ENCODE measurements around the gene ALOX5.
"Not testable (repeated sequence)": the region's sequence is repeated elsewhere in the genome, so short reads cannot be mapped to it uniquely, and the experiment has no call there.

Gene ALOX5

DNA sequence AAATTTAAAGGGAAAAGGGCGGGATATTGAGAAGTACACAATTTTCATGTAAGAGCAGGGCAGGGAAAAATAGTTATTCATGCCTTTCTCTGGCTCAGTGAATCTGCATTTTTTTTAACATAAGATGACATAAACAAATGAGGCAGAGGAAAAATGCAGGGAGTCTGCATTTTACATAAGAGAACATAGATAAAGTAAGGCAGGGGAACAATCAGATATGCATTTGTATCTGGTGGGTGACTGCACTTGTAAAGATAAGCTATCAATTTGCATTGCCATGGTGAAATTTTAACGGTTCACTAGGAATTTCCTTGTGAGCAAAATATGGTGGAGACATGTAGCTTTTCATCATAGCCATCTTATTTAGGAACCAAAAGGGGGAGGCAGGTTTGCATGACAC is 33.5 kb downstream of the ALOX5 start:
- DNase-seq = no peak

DNA sequence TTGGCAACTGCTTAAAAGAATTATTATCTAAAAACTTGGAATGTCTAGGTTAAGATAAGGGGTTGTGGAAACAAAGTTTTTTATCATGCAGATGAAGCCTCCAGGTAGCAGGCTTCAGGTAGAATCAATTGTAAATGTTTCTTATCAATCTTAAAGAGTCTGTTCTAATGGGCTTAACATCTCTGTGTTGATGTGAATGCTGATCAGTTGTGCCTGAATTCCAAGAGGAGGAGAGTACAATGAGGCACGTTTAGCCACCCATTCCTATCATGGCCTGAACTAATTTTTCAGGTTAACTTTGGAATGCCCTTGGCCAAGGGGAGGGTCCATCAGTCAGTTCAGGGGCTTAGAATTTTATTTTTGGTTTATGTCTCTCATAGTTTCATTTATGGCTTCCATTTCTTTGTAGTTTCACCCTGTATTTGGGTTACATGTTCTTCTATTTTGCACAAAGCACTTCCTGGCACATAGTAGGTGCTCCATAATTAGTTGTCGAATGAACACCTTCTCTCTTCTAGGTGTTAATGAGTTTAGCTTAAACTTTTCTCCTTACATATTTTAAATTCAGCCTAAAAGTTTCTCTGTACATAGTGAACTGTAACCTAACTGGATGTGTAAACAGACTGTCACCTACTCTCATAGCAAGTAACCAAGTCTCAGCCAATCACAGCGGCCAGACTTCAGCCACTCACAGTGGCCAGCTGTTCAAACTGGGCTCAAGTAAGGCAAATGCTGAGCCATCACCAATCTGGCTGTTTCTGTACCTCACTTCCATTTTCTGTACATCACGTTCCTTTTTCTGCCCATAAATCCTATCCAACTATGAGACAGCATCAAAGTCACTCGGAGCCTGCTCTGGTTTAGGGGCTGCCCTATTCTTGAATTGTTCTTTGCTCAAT is 34.7 kb downstream of the ALOX5 start:
- DNase-seq = no peak

DNA sequence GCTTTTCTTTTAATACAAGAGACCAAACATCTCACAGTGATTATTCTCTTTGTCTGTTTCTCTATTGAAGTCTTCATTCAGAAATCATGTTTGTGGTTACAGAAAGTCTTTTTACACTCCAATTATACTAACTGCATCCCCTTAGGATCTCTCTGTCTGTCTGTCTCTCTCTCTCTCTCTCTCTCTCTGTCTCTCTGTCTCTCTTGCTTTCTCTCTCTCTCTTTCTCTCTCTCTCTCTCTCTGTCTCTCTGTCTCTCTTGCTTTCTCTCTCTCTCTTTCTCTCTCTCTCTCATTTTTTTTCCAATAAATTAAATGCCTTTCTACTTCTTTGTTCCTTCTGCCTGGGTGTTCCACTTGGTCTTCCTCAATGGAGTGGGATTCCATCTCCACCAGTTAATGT is 35.3 kb downstream of the ALOX5 start:
- DNase-seq = not testable (repeated sequence)

DNA sequence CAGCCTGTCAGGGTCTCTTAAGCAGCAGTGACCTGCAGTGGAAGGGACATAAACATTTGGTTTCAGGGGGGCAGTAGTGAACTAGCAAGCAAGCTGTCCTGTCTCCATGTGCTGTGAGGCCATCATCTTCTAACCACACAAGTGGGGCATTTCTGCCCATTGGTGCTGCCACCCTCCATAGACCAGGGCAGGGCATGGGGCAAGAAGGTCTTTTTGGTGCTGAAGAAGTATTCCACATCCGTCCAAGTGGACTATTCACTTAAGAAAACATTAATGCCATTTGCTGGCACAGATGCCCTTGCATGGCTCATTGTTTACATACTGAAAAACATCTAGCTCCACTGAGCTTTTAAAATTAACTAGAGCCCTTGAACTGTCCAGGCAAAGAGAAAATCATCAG is 35.8 kb downstream of the ALOX5 start:
- no peak for DNase-seq

DNA sequence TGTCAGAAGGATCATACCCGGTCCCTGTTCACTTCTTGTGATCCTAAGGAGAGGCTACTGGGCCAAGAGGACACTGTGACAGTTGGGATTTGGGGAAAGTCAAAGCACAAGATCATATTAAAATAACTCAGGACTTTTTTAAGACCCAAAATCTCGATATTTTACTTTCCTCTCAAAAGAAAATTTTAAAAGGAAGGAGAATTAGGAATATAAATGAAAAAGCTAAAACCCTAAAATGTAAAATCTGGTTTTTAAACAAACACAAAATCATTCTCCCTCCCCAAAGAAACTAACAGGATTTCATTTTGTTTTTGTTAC is 36.4 kb downstream of the ALOX5 start:
- no peak for DNase-seq

DNA sequence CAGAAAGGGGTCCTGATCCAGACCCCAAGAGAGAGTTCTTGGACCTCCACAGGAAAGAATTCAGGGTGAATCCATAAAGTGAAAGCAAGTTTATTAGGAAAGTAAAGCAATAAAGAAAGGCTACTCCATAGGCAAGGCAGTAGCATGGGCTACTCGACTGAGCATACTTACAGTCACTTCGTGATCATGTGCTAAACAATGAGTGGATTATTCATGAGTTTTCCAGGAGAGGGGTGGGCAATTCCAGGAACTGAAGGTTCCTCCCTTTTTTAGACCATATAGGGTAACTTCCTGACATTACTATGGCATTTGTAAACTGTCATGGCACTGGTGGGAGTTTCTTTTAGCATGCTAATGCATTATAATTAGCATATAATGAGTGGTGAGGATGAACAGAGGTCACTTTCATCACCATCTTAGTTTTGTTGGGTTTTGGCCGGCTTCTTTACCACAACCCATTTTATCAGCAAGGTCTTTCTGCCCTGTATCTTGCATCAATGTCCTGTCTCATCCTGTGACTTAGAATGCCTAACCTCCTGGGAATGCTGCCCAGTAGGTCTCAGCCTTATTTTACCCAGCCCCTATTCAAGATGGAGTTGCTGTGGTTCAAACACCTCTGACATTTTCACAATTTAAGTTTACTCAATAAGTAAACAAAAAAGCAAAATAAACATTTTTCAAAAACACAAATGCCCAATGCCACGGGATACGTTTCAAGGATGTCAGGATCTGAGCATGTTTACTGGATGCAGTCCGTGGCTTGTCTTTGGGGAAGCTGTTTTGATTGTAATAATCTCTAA is 37.0 kb downstream of the ALOX5 start:
- peak; percentile 13 for DNase-seq

DNA sequence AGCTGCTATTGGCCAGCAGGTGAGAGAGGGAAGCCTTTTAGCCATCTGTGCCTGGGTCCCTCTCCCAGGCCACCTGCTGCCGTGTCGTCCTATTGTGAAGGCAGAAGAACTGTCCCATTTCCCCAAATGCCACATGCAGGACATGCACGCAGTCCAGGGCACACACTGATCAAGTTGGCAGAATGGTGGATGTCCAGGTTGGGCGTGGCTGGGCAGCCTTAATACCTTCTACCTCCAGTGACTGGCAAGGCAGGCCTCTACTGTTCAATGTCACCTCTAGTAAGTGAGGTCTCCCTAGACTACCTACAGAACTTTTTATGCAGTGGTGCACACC is 37.6 kb downstream of the ALOX5 start:
- no peak for DNase-seq

DNA sequence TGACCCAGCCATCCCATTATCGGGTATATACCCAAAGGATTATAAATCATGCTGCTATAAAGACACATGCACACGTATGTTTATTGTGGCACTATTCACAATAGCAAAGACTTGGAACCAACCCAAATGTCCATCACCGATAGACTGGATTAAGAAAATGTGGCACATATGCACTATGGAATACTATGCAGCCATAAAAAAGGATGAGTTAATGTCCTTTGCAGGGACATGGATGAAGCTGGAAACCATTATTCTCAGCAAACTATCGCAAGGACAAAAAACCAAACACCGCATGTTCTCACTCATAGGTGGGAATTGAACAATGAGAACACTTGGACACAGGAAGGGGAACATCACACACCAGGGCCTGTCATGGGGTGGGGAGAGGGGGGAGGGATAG is 41.0 kb downstream of the ALOX5 start:
- DNase-seq = not testable (repeated sequence)

DNA sequence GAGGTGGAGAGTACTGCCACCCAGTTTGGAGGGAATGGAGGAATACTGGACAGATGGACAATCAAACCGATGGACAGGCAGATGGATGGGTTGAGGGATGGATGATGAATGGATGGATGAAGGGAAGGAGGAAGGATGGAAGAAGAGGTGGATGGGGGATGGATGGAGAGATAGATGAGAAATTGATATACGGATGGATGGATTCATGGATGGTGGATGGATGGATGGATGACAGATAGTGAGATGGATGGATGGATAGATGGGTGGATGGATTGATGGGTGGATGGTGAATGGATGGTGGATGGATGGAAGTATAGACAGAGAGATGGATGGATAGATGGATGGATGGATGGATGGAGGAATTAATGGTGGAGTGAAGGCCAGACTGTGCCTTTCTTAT is 42.6 kb downstream of the ALOX5 start:
- no peak for DNase-seq

DNA sequence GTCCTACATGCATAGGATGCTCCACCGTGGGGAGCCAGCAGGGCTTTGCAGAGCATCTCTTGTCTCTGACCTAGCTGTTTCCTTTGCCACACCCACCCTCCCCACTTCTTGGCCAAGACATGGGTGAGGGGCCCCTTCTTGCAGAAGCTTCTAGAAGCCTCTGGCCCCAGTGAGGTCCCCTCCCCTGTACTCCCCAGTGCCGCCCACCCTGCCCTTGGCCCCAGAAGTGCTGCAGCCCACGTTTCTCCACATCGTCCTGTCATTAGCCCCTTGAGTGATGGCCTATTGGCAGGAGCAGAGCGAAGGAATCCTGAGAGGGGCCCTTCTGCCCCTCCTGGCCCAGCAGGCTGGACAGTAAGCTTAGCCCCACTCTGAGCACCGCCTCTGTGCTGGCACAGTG is 43.7 kb downstream of the ALOX5 start:
- no peak for DNase-seq

DNA sequence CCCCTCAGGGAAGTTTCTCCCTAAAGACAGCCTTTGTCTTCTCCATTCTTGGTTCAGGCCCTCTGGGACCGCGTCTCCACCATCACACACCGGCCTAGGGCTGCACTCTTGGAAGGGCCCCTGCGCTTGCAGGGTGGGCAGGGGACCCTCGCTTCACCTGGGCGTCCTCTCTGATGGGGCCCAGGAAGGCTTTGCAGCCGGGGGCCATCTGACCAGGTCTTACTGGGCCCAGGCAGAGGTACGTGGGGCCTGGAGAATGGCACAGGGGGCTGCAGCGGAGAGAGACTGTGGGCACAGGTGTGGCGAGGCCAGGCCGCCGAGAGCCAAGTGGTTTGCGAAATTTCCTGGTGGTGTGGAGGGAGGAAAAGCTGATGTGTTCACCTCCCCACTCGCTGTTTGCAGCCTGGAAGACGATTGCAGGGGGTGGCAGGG is 44.4 kb downstream of the ALOX5 start:
- no peak for DNase-seq

DNA sequence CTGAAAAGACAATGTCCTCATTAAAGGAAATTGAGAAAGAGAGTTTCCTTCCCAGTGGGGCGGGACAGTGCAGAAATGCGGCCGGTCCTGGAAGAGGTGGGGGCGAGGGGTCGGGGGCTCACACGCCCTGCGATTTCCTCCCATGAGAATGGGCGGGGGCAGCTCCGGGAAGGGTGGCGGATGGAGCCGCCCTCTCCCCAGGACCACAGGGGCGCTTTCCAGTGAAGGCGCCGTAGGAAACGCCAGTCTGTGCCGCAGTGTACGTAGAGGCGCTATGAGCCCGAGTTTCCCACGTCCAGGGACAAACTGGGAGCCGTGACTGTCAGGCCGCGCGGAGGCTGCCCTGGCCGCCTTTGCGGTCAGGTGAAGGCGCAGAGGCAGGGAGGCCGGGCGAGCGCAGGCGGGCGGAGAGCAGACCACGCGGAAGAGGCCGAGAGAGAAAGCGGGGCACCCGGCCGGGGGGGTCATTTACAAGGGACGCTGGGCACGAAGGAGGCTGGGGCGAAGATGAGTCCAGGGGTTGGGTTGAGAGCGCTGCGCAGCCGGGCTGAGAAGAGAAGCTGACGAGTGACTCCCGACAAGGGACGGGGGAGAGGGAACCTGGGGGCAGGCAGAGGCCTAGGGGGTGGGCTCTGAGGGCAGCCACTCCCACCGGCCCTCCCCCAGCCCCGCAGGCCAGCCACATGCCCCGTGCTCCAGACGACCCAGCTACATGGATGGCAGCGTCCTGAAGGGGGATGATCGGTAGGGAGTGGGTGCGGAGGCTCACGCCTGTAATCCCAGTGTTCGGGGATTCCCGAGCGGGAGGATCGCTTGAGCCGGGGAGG is 45.0 kb downstream of the ALOX5 start:
- DNase-seq = peak; percentile 51

DNA sequence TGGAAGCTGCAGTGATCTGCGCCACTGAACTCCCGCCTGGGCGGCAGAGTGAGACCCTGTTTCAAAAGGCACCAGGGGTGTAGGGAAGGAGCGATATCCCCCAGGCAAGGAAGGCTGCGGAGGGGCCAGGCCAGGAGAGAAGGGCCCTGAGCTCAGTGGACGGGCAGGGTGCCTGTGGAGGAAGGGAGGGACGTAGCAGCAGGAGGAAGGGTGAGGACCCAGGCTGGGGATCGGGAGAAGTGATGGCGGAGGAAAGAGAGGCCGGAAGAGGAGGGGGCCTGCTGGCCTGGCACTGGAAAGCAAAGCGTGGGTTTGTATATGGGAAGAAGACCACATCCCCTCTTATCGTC is 45.6 kb downstream of the ALOX5 start:
- DNase-seq = no peak

DNA sequence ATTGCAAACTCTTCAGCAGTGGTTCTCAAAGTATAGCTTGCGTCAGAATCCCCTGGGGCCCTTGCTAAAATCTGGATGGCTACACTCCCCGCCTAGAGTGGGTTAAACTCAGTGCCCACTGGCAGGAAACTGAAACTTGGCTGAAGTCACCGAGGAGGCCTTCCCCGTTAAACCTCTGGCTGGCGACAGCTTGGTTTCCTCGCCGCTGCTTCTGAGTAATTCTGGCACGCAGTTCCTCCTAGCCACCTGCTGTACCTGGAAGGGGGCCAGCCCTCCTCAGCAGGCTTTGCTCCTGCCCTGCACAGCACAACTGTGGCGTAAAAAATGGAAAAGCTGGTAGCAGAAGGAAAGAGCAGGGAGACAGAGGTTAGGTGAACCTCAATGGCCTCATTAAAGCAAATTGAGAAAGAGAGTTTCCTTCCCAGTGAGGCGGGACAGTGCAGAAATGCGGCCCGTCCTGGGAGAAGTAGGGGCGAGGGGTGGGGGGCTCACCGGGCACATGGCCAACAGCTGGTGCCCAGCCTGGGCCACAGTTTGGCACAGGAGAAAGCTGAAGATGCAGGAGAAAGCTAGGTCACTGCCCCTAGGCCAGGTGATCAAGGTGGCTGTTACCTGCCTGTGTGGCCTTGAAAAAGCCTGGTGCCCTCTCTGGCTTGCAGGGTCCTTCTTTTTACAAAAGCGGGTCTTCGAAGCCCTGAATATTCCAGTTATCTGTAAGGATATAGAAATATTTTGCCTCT is 46.6 kb downstream of the ALOX5 start:
- DNase-seq = peak; percentile 70

DNA sequence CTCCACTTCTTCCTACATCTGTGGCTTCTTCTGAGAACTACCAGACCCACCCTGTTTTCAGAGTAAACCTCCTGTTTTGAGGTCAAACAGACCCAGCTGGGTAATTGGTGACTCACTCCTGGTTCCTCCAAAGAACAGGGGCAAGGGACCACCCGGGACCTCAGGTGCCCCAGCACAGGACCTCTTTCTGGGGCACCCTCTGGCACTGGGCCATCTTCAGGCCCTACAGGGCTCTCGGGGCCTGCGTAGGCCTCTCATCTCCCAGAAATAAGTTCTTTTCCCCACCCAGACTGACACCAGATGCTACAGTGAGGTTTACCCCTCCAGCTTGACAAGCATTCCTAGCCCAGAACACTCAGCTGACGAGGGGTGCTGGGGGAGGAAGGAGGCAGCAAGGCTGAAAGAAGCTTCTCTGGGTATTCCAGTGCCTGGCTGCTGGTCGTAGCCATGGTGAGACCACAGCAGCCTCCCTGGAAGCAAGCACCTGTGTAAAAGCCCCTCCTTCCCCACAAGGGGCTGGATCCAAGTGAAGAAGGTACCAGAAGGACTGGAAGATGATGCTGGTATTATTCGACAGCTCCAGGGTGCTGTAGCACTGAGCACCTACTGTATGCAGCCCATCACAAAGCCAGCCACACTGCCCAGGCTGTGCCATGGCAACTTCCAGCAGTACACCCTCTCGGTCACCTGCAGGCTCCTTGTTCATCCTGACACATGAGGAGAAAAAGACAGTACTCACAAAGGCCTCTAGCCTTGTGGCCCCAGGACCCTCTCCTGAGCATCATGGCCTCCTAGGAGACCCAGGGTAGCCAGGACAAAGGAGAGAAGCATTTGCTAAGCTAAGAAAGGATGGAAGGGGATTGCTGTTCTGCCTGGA is 47.4 kb downstream of the ALOX5 start:
- DNase-seq = peak; percentile 39

DNA sequence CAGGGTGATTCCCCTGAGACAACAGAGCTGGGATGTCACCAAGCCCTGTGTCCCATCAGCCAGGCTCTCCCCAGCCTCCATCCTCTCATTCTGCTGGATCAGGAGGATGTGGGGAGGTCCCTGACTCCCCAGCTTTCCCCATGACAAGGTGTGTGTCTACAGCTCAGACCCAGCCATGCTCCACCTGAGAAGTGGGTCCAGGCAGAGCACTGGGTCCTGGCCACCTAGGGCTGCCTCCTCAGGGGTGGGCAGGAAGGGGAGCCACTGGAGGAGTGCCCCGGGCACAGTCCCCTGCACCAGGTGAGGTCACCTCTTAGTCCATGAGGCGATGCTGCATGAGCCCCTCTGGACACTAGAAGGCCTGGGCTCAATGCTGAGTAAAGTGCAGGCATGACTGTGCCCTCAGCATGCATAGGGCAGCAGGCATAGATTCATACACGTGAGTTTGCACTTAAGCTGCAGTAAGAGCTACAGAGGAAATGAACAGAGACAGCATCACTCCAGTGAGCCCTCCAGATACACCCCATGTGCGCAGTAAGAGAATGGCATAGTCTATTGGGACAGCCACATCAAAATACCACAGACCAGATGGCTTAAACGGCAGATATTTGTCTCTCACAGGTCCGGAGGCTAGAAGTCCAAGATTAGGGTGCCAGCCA is 48.3 kb downstream of the ALOX5 start:
- DNase-seq = no peak

DNA sequence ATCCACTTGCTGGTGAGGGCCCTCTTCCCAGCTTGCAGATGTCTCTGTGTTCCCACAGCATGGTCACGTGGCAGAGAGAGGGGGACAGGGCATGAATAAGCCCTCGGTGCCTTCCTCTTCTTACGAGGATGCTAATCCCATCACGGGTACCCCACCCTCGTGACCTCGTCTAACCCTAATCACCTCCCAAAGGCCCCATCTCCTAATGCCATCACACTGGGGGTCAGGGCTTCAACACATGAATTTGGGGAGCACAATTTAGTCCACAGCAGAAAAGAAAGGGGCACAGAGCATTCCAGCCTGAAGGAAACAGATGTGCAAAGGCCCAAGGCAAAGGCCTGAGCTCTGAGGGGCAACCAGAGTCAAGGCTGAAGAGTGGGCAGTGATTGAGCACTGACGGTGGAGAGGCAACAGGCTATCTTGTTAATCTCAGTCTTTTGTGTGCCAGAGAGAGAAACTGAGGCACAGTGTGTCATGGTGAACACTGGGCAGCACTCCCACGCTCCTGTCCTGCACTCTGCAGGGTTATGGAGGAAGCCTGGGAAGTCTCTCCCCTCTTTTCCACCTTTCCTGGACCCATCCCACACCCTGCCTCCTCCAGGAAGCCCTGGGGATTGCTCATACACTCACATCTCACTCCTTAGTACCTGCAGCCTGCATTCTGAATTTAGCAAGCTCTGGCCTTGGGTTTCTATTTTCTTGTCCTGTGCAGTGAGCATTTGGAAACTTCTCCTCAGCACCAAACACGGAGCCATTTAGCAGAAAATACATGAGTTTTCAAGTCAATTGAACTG is 49.0 kb downstream of the ALOX5 start:
- no peak for DNase-seq

DNA sequence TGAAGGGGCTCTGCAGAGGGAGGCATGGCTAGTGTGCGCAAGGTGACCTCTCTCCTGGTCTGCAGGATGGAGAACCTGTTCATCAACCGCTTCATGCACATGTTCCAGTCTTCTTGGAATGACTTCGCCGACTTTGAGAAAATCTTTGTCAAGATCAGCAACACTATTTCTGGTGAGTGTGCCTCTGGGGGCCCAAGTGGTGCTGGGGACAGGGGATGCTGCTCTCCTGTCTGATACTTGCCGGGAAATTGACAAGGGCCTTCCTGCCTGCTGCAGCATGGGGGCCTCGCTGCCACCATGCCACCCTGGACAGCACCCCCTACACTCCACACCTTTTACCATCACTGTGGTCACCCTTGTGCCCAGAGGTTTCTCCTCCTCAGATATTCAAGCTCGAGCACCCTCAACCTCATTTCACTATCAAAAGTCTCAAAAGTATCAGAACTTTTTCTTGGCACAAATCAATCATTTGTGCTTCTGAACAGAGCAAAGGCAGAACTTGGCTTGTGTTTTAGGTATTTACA is 50.0 kb downstream of the ALOX5 start:
- no peak for DNase-seq

DNA sequence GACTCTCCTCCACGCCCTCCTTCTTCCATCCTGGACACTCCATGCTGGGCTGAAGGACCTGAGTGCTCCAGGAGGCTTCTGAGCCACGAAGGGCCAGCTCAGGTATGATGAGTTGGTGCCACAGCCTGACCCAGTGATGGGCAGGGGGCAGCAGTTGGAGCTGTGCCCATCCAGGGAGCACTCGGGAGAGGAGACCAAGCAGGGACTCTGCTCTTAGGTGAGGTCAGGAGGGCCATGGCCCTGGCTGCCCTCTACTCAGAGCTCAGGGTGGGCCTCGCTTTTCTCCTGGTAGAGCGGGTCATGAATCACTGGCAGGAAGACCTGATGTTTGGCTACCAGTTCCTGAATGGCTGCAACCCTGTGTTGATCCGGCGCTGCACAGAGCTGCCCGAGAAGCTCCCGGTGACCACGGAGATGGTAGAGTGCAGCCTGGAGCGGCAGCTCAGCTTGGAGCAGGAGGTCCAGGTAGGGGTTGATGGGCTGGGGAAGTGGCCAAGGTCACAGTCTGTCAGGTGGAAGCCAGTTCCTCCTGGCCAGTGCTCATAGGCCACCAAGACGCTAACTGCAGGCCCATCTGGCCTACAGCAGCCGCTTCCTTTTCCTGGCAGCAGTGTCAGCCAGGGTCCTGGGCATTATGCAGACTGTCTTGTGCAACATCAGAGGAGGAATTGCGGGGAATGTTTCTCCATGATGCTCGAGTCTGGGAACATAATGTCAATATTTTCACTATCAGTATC is 50.8 kb downstream of the ALOX5 start:
- DNase-seq = no peak

Measured in activated CD4-positive, alpha-beta T cell treated with anti-CD3 and anti-CD28 coated beads, Interleukin-2, Interleukin-6, amounts not matched to agents 100 ng/mL and 50 ng/mL, durations not matched to agents 16 hours and 8 hours (primary cell).